WTC11 (cell line): ENCODE data around the gene PNCK. TPM values are rescaled to one million over a fixed set of nuclear protein-coding genes. Genes with fewer than 3 reads are reported as not detected.

ENCODE experiments used
- ATAC-seq: fragments of 200-7000 bp; cut with Tn5 transposase; 2 replicates; pipeline ENCODE4 v1.10.0; 2021; ENCODE audit warnings: mild to moderate bottlenecking, moderate library complexity
- CTCF ChIA-PET: fragments of 300-600 bp; sonication (Branson Sonifier 250); formaldehyde crosslinking; loops from one replicate; lab custom pipeline; 2021; ENCODE audit warnings: antibody characterized with exemption; lab: Charles Lee
- POLR2A ChIA-PET: fragments of 350-600 bp; sonication (Branson Sonifier 250); formaldehyde crosslinking; loops from one replicate; lab custom pipeline; 2021; ENCODE audit warnings: antibody characterized with exemption; lab: Charles Lee
- DNase-seq: peaks from one replicate; pipeline ENCODE4 v3.0.0; 2021; ENCODE audit warnings: low spot score
- H3K27ac Mint-ChIP-seq: 2 replicates; pipeline ENCODE4 v1.8.0; 2021; ENCODE audit warnings: mixed read lengths
- H3K27me3 Mint-ChIP-seq: 2 replicates; pipeline ENCODE4 v1.8.0; 2021; ENCODE audit warnings: low read depth, mild to moderate bottlenecking, moderate library complexity, mixed read lengths
- H3K36me3 Mint-ChIP-seq: 2 replicates; pipeline ENCODE4 v1.8.0; 2021; ENCODE audit warnings: mixed read lengths
- H3K4me1 Mint-ChIP-seq: 2 replicates; pipeline ENCODE4 v1.8.0; 2022; ENCODE audit warnings: mixed read lengths
- H3K4me3 Mint-ChIP-seq: 2 replicates; pipeline ENCODE4 v1.8.0; 2021; ENCODE audit warnings: mild to moderate bottlenecking, moderate library complexity, mixed read lengths
- H3K9me3 Mint-ChIP-seq: 2 replicates; pipeline ENCODE4 v1.8.0; 2021; ENCODE audit warnings: mixed read lengths
- ATF2 ChIP-seq: sonication (generic); formaldehyde crosslinking; IDR thresholded peaks from 2 replicates; pipeline ENCODE4 v1.8.1; 2022; ENCODE audit warnings: low read depth, missing genetic modification reagents, borderline replicate concordance
- ATF3 ChIP-seq: sonication (generic); formaldehyde crosslinking; conservative IDR thresholded peaks from 2 replicates; pipeline ENCODE4 v1.8.1; 2022; ENCODE audit warnings: mild to moderate bottlenecking, missing genetic modification reagents
- CREB1 ChIP-seq: sonication (generic); formaldehyde crosslinking; IDR thresholded peaks from 2 replicates; pipeline ENCODE4 v1.8.0; 2023; ENCODE audit warnings: mild to moderate bottlenecking, missing genetic modification reagents
- ERG ChIP-seq: fragments of 250-450 bp; sonication (Bioruptor Pico); IDR thresholded peaks from 2 replicates; pipeline ENCODE4 v1.8.0; 2021; ENCODE audit warnings: mild to moderate bottlenecking
- ETV6 ChIP-seq: sonication (generic); formaldehyde crosslinking; IDR thresholded peaks from 2 replicates; pipeline ENCODE4 v1.8.1; 2022; ENCODE audit warnings: mild to moderate bottlenecking, missing genetic modification reagents
- FOXP1 ChIP-seq: sonication (generic); formaldehyde crosslinking; IDR thresholded peaks from 2 replicates; pipeline ENCODE4 v1.8.0; 2022; ENCODE audit warnings: missing genetic modification reagents, mild to moderate bottlenecking, moderate library complexity, borderline replicate concordance
- GTF2I ChIP-seq: fragments of 250-450 bp; sonication (Bioruptor Pico); conservative IDR thresholded peaks from 2 replicates; pipeline ENCODE4 v1.4.0; 2021; ENCODE audit warnings: mild to moderate bottlenecking
- IRF1 ChIP-seq: sonication (generic); formaldehyde crosslinking; IDR thresholded peaks from 2 replicates; pipeline ENCODE4 v1.8.0; 2023; ENCODE audit warnings: missing genetic modification reagents
- IRF2 ChIP-seq: sonication (generic); formaldehyde crosslinking; IDR thresholded peaks from 2 replicates; pipeline ENCODE4 v1.8.0; 2022; ENCODE audit warnings: low read depth, missing genetic modification reagents, borderline replicate concordance
- NFATC4 ChIP-seq: fragments of 250-450 bp; sonication (Bioruptor Pico); IDR thresholded peaks from 2 replicates; pipeline ENCODE4 v1.9.0; 2021; ENCODE audit warnings: mild to moderate bottlenecking
- RELA ChIP-seq: sonication (generic); formaldehyde crosslinking; IDR thresholded peaks from 2 replicates; pipeline ENCODE4 v1.8.1; 2022; ENCODE audit warnings: missing genetic modification reagents, mild to moderate bottlenecking, borderline replicate concordance
- SMAD3 ChIP-seq: sonication (generic); formaldehyde crosslinking; IDR thresholded peaks from 2 replicates; pipeline ENCODE4 v1.8.0; 2022; ENCODE audit warnings: missing genetic modification reagents, mild to moderate bottlenecking, borderline replicate concordance
- STAT6 ChIP-seq: sonication (generic); formaldehyde crosslinking; conservative IDR thresholded peaks from 2 replicates; pipeline ENCODE4 v1.8.1; 2023; ENCODE audit warnings: mild to moderate bottlenecking, low read depth, missing genetic modification reagents, moderate library complexity
- ZNF396 ChIP-seq: fragments of 250-450 bp; sonication (Bioruptor Pico); IDR thresholded peaks from 2 replicates; pipeline ENCODE4 v1.8.0; 2021; ENCODE audit warnings: mild to moderate bottlenecking, moderate library complexity, borderline replicate concordance
- ZNF425 ChIP-seq: fragments of 250-450 bp; sonication (Bioruptor Pico); conservative IDR thresholded peaks from 2 replicates; pipeline ENCODE4 v1.9.0; 2021; ENCODE audit warnings: mild to moderate bottlenecking
- ZNF671 ChIP-seq: fragments of 250-450 bp; sonication (Bioruptor Pico); IDR thresholded peaks from 2 replicates; pipeline ENCODE4 v1.8.0; 2021; ENCODE audit warnings: mild to moderate bottlenecking
- ZSCAN18 ChIP-seq: fragments of 250-450 bp; sonication (Bioruptor Pico); IDR thresholded peaks from 2 replicates; pipeline ENCODE4 v2.1.2; 2022; ENCODE audit warnings: mild to moderate bottlenecking, moderate library complexity
- total RNA-seq: library from RNA; stranded (reverse); gene quantifications from 3 replicates; pipeline ENCODE4 v1.2.3, GENCODE V29; 2021

PNCK gene
- total RNA-seq, 1 experiment from 2014 or later, result 8.6 TPM

GRCh38 chrX:153667956-153668396 lies 5.6 kb downstream of the PNCK start (continued):
- TF ChIP-seq ZNF425 (no peak), IRF1 (CRISPR knock-in tag) (no peak), ZNF396 (CRISPR knock-in tag) (no peak), ATF2 (CRISPR knock-in tag) (no peak), ZNF671 (CRISPR knock-in tag) (no peak), STAT6 (no peak), CREB1 (no peak), FOXP1 (CRISPR knock-in tag) (no peak)
- TF ChIP-seq, all 79 proteins: peak for 4

GRCh38 chrX:153667281-153667955 lies 6.2 kb downstream of the PNCK start:
- POLR2A ChIA-PET, result interaction anchor here (1.5 kb wide), 1 partner anchor 23 kb away, joined by 3 read pairs; no protein-coding TSS in a partner anchor

More at GRCh38 chrX:153667281-153667955, 6.2 kb downstream of the PNCK start:
- H3K27ac Mint-ChIP-seq, result no peak overlapping the region
- CTCF ChIA-PET, result interaction anchor here (0.7 to 7.7 kb wide), 26 partner anchors 10 to 726 kb away, joined by 3 to 153 read pairs (median 8); partner anchors contain the start of genes DUSP9, HAUS7 and SLC6A8
- ATAC-seq, result no peak
- peak overlapping the region; percentile 54 for H3K4me3 Mint-ChIP-seq
- TF ChIP-seq NFATC4, result no peak
- TF ChIP-seq ERG, result no peak
- no peak for TF ChIP-seq ETV6
- no peak for TF ChIP-seq ATF3
- TF ChIP-seq GTF2I (CRISPR knock-in tag), result no peak
- no peak for TF ChIP-seq SMAD3 (CRISPR knock-in tag)
- TF ChIP-seq RELA (CRISPR knock-in tag), result no peak
- TF ChIP-seq ZSCAN18 (CRISPR knock-in tag), result no peak
- TF ChIP-seq IRF2 (CRISPR knock-in tag), result no peak
- H3K36me3 Mint-ChIP-seq, result no peaks in the 10 kb centered on the region
- H3K9me3 Mint-ChIP-seq, result no peaks in the 10 kb centered on the region
- no peaks in the 10 kb centered on the region; the same call in 1 of the 2 replicates for H3K4me1 Mint-ChIP-seq
- peaks cover 28% of the 10 kb centered on the region for H3K27me3 Mint-ChIP-seq
- DNase-seq, result no peak
